GM18507 (cell line): ENCODE data around the gene SPAAR.

Experiments used
- DNase-seq: peaks from one replicate; pipeline ENCODE4 v3.0.0; 2011; ENCODE audit warnings: low read depth; ENCODE audit not compliant: insufficient read length; ENCODE audit errors: extremely low spot score
- FAIRE-seq: peaks from 2 replicates; lab custom pipeline; 2011; peaks lifted over from hg19 to GRCh38; lab: Jason Lieb, UNC

The SPAAR gene

GRCh38 chr9:35940458-35941407, 31.4 kb downstream of the SPAAR start:
- no peak for DNase-seq
- no peak for FAIRE-seq

DNA sequence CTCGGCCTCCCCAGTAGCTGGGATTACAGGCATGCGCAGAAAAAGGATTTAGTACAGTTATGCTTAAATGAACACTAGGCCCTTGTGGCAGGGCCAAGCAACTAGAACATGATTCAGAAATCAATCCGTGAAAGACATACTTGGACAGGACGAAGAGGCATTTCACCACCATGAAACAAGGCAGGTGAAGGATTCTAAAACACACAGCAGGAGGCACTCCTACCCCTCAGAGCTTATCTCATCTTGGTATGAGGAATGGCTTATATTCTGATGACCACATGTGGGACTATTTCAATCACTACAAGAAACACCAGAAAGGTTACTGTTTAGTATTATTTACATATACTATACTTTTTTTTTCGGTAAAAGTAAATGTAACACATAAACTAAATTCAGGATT, 33.0 kb downstream of the SPAAR start:
- FAIRE-seq, result no peak

DNA sequence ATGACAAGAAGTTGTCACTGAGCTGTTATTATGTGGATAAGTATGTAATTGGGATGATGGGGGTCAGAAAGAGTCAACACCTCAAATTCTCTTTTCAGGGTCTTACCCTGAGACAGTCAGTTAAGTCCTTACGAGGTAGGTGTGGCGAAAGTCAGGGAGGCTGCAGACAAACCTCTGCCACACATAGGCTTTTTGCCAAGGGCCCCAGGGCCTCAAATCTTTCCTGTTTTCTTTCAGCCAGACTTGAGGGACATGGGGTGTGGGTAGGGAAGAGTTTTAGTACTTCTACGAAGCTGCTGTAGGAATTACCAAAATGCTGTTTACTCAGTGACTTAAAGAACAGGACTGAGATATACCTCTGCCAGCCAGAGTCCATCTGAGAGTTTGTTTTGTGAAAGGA, 34.9 kb downstream of the SPAAR start:
- no peak for DNase-seq
- FAIRE-seq, result no peak

More for the DNA sequence above, 33.0 kb downstream of the SPAAR start:
- no peak for DNase-seq

DNA sequence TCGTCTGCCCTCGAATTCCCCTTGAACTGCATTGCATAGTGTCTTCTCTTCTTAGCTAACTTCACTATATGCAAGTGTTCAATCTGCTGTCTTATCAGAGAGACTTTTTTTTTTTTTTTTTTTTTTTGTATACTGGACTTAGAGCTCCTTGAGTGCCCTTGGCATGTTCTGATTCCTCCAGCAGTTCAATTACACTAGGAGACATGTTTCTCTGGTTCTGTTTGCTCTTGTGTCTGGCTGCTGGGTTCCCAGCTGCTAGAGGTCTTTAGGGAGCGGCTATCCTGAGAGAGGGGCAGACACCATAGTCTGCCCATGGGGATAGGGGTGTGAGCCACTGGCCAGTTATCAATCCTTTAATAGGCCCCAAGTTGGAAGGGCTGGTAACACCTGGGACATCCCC, 35.6 kb downstream of the SPAAR start:
- FAIRE-seq (no peak), DNase-seq (no peak)

GRCh38 chr9:35945341-35946018, 36.2 kb downstream of the SPAAR start:
- peak; percentile 48 for DNase-seq
- FAIRE-seq, result peak; percentile 75

DNA sequence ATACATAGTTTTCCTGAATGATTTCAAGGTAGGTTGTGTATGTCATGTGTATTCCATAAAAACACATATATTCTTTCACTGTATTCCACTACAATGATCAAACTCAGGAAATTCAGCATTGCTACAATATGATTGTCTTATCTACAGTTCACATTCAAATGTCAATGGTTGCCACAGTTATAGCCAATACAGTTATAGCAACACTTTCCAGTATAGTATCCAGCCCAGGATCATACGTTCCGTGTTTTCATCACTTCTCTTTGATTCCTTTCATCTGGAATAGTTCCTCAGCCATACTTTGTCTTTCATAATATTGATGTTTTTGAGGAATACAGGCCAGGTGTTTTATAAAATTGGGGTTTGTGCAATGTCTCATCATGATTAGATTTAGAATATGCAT, 39.2 kb downstream of the SPAAR start:
- FAIRE-seq, result no peak
- DNase-seq, result no peak

GRCh38 chr9:35948901-35949318, 39.6 kb downstream of the SPAAR start:
- no peak for FAIRE-seq
- no peak for DNase-seq

- FAIRE-seq (no peak), DNase-seq (no peak)
Measured at GRCh38 chr9:35951736-35952135, 42.4 kb downstream of the SPAAR start.

DNA sequence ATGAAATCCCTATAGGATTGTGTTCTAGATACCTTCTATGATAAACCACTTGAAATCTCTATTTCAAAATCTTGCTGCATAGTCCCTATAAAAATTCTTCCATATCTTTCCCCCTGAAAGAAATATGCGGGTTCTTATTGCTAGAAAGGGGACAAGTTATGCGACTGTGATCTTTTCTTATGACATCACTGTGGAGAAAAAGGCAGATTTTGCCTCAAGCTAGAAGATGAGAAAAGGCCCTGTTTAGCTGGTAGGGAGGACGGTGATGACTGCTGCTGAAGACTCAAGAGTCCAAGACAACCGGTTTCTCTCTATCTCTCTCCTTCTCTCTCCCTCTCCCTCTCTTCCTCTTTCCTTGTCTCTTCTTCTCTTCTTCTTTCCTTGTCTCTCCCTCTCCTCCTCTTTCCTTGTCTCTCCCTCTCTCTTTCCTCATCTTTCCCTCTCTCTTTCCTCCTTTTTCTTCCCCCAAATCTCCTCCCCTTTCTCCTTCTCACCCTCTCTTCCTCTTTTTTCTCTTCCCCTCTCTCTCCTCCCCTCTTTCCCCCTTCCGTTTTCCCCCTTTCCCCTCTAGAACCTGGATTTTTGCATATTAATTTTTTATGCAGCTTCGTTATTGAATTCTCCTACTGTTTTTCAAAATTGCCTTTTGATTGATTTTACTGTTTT, 43.4 kb downstream of the SPAAR start:
- FAIRE-seq (no peak), DNase-seq (no peak)

GRCh38 chr9:35954942-35955546, 45.8 kb downstream of the SPAAR start:
- FAIRE-seq, result peak; percentile 79
- peak; percentile 33 for DNase-seq

DNA sequence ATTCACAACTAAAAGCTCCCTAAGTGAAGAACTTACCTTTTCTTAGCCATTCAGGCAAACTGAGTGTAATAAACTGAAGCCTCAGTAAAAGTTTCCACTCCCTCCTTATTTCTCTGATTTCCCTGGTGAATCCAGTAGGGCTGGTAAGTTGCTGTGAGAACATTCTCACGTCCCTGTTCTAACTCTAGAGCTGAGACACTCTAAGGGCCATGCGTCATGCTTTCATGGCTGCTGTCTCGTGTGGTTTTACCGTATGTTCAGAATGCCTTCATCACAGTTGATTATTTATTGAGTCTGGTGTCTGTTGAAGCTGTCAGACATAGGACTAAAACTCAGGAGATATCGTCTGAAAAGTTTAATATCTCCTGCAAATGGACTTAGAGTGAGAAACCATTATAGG, 47.4 kb downstream of the SPAAR start:
- FAIRE-seq, result no peak
- DNase-seq, result no peak

GRCh38 chr9:35958104-35958837, 49.0 kb downstream of the SPAAR start, which contains the start of gene OR2S2:
OR2S2 (minus strand) TSS chr9:35958154; CDS start chr9:35958098, 56 bp downstream.
- no peak for DNase-seq
- no peak for FAIRE-seq

DNA sequence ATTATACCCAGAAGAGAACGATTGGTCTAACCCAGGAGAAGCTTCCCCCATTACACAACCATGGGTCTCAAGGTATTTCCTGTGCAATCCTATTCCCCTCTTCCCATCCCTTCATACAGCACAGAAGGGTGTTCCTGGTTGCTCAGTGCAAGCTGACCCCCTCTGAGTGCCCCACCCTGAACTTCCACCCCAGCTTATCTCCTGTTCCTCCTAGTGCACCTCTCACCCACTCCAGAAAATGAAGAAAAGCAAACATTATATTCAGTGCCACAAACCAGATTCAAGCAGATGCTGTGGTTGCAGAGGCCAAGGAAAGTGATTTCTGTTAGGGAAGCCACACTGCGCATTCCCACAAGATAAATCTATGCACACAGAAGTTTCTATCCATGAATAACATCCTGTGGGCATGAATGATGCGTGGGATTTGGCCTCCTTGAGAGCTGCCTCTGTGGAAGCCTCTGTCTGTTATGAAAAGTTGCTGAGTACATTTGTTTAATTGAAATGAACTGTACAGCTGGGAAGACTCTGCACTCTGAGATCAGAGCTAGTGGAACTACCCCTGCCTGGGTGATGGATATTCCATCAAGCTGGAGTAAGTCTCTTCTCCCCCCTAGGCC, 50.9 kb downstream of the SPAAR start:
- DNase-seq, result no peak
- FAIRE-seq, result no peak
